Neural progenitor cell (in vitro differentiated cells): ENCODE measurements around the gene BIRC6. TPM values are rescaled to one million over a fixed set of nuclear protein-coding genes. Genes with fewer than 3 reads are reported as not detected.

ENCODE experiments used
- DNase-seq: peaks from one replicate; pipeline ENCODE4 v3.0.0-alpha.2; 2016; ENCODE audit warnings: low spot score
- H2AFZ ChIP-seq: fragments of 200-600 bp; sonication (generic); replicated peaks from 2 replicates; pipeline ENCODE4 v1.6.1; 2016; ENCODE audit warnings: antibody characterized with exemption
- H3F3A ChIP-seq: fragments of 200-600 bp; sonication (generic); 2 replicates; pipeline ENCODE4 v1.6.1; 2016; ENCODE audit warnings: antibody characterized with exemption, low read depth
- H3K27ac ChIP-seq: fragments of 200-600 bp; sonication (generic); 2 replicates; pipeline ENCODE4 v1.5.1; 2016; ENCODE audit warnings: mild to moderate bottlenecking
- H3K27me3 ChIP-seq: fragments of 200-600 bp; sonication (generic); 2 replicates; pipeline ENCODE4 v1.6.1; 2016; ENCODE audit warnings: mild to moderate bottlenecking, moderate library complexity
- H3K36me3 ChIP-seq: fragments of 200-600 bp; sonication (generic); 2 replicates; pipeline ENCODE4 v1.5.1; 2016
- H3K4me1 ChIP-seq: fragments of 200-600 bp; sonication (generic); 2 replicates; pipeline ENCODE4 v1.6.1; 2016; ENCODE audit warnings: mixed run types
- H3K4me2 ChIP-seq: fragments of 200-600 bp; sonication (generic); 2 replicates; pipeline ENCODE4 v1.6.1; 2016
- H3K4me3 ChIP-seq: fragments of 200-600 bp; sonication (generic); 2 replicates; pipeline ENCODE4 v1.5.1; 2016
- H3K79me2 ChIP-seq: fragments of 200-600 bp; sonication (generic); 2 replicates; pipeline ENCODE4 v1.6.1; 2016; ENCODE audit warnings: low read depth
- H3K9ac ChIP-seq: fragments of 200-600 bp; sonication (generic); 2 replicates; pipeline ENCODE4 v1.6.1; 2016
- H3K9me3 ChIP-seq: fragments of 200-600 bp; sonication (generic); 2 replicates; pipeline ENCODE4 v1.5.1; 2016; ENCODE audit warnings: low read depth
- H4K20me1 ChIP-seq: fragments of 200-600 bp; sonication (generic); 2 replicates; pipeline ENCODE4 v1.6.1; 2016; ENCODE audit warnings: low read depth
- H3K27ac Mint-ChIP-seq: 3 replicates; pipeline ENCODE4 v1.8.0; 2021; ENCODE audit warnings: mixed read lengths
- H3K27me3 Mint-ChIP-seq: 2 replicates; pipeline ENCODE4 v1.8.0; 2022; ENCODE audit warnings: low read depth, mild to moderate bottlenecking, inconsistent platforms, moderate library complexity, mixed read lengths; ENCODE audit not compliant: insufficient read depth
- H3K36me3 Mint-ChIP-seq: 3 replicates; pipeline ENCODE4 v1.8.0; 2021; ENCODE audit warnings: mixed read lengths
- H3K4me1 Mint-ChIP-seq: 3 replicates; pipeline ENCODE4 v1.8.0; 2021; ENCODE audit warnings: mixed read lengths
- H3K4me3 Mint-ChIP-seq: 3 replicates; pipeline ENCODE4 v1.8.0; 2021; ENCODE audit warnings: mild to moderate bottlenecking, moderate library complexity, mixed read lengths
- H3K9me3 Mint-ChIP-seq: 3 replicates; pipeline ENCODE4 v1.8.0; 2020; ENCODE audit warnings: mixed read lengths
- EZH2 ChIP-seq: fragments of 200-600 bp; sonication (generic); IDR thresholded peaks from 2 replicates; pipeline ENCODE4 v1.6.1; 2017; ENCODE audit warnings: antibody characterized with exemption, mild to moderate bottlenecking, moderate library complexity
- EZH2phosphoT487 ChIP-seq: fragments of 200-600 bp; sonication (generic); IDR thresholded peaks from 2 replicates; pipeline ENCODE4 v1.6.1; 2017; ENCODE audit warnings: antibody characterized with exemption
- total RNA-seq: library from RNA; depleted of rRNA; stranded (reverse); fragments of >200 nt; gene quantifications from 2 replicates; pipeline ENCODE4 v1.2.3, GENCODE V29; 2015; ENCODE audit warnings: low replicate concordance
- TF ChIP-seq, protein P1 (sequence below): fragments of 200-600 bp; sonication (generic); IDR thresholded peaks from 2 replicates; pipeline ENCODE4 v1.5.1; 2017; ENCODE audit warnings: antibody characterized with exemption, mild to moderate bottlenecking

Gene BIRC6
- total RNA-seq, 1 donor from 2014 or later: 105 TPM

GRCh38 chr2:32572737-32573136, 215.9 kb downstream of the BIRC6 start:
- no peak overlapping the region for H3K27ac ChIP-seq
- H3K4me1 ChIP-seq: no peaks in the 10 kb centered on the region
- Mint-ChIP-seq H3K4me1 (no peaks in the 10 kb centered on the region), H3K36me3 (peaks cover 14% of the 10 kb centered on the region), H3K4me3 (no peak overlapping the region), H3K27ac (no peak overlapping the region), H3K27me3 (peaks cover 5% of the 10 kb centered on the region), H3K9me3 (no peaks in the 10 kb centered on the region)
- no peaks in the 10 kb centered on the region for H3K9me3 ChIP-seq
- H4K20me1 ChIP-seq: no peaks in the 10 kb centered on the region
- H3F3A ChIP-seq: no peaks in the 10 kb centered on the region
- no peak overlapping the region for H2AFZ ChIP-seq
- H3K4me2 ChIP-seq: no peak overlapping the region
- DNase-seq: no peak
- no peaks in the 10 kb centered on the region for H3K27me3 ChIP-seq
- no peak for TF ChIP-seq EZH2
- TF ChIP-seq EZH2phosphoT487: no peak
- TF ChIP-seq, protein P1, sequence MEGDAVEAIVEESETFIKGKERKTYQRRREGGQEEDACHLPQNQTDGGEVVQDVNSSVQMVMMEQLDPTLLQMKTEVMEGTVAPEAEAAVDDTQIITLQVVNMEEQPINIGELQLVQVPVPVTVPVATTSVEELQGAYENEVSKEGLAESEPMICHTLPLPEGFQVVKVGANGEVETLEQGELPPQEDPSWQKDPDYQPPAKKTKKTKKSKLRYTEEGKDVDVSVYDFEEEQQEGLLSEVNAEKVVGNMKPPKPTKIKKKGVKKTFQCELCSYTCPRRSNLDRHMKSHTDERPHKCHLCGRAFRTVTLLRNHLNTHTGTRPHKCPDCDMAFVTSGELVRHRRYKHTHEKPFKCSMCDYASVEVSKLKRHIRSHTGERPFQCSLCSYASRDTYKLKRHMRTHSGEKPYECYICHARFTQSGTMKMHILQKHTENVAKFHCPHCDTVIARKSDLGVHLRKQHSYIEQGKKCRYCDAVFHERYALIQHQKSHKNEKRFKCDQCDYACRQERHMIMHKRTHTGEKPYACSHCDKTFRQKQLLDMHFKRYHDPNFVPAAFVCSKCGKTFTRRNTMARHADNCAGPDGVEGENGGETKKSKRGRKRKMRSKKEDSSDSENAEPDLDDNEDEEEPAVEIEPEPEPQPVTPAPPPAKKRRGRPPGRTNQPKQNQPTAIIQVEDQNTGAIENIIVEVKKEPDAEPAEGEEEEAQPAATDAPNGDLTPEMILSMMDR: no peak
- H3K9ac ChIP-seq: no peak overlapping the region
- H3K79me2 ChIP-seq: no peaks in the 10 kb centered on the region
- no peaks in the 10 kb centered on the region for H3K36me3 ChIP-seq
- no peak overlapping the region for H3K4me3 ChIP-seq

GRCh38 chr2:32591669-32592463, 235.0 kb downstream of the BIRC6 start:
- Histone ChIP-seq H3K36me3 (no peaks in the 10 kb centered on the region), H4K20me1 (no peaks in the 10 kb centered on the region), H3K79me2 (no peaks in the 10 kb centered on the region), H3K4me1 (no peaks in the 10 kb centered on the region), H3K27me3 (no peaks in the 10 kb centered on the region), H2AFZ (no peak overlapping the region), H3F3A (no peaks in the 10 kb centered on the region), H3K4me3 (no peak overlapping the region), H3K27ac (no peak overlapping the region), H3K4me2 (no peak overlapping the region), H3K9me3 (no peaks in the 10 kb centered on the region), H3K9ac (no peak overlapping the region)
- Mint-ChIP-seq H3K4me1 (peaks cover 7% of the 10 kb centered on the region), H3K4me3 (no peak overlapping the region), H3K27ac (no peak overlapping the region), H3K27me3 (no peaks in the 10 kb centered on the region), H3K9me3 (no peaks in the 10 kb centered on the region), H3K36me3 (peaks cover 11% of the 10 kb centered on the region)
- no peak for DNase-seq
- TF ChIP-seq, protein P1: no peak
- TF ChIP-seq EZH2phosphoT487: no peak

GRCh38 chr2:32594573-32594972, 237.8 kb downstream of the BIRC6 start:
- no peaks in the 10 kb centered on the region for H3K79me2 ChIP-seq
- Mint-ChIP-seq H3K36me3 (peaks cover 10% of the 10 kb centered on the region), H3K4me3 (no peak overlapping the region), H3K27me3 (no peaks in the 10 kb centered on the region), H3K27ac (no peak overlapping the region), H3K9me3 (no peaks in the 10 kb centered on the region), H3K4me1 (peaks cover 7% of the 10 kb centered on the region)
- no peaks in the 10 kb centered on the region for H3F3A ChIP-seq
- TF ChIP-seq EZH2phosphoT487 (no peak), EZH2 (no peak)
- TF ChIP-seq, protein P1: no peak
- no peak for DNase-seq
- H4K20me1 ChIP-seq: no peaks in the 10 kb centered on the region
- no peak overlapping the region for H3K9ac ChIP-seq
- H3K36me3 ChIP-seq: peaks cover 5% of the 10 kb centered on the region
- H3K4me3 ChIP-seq: no peak overlapping the region
- H3K9me3 ChIP-seq: no peaks in the 10 kb centered on the region
- no peak overlapping the region for H3K27ac ChIP-seq
- no peaks in the 10 kb centered on the region for H3K27me3 ChIP-seq
- H3K4me2 ChIP-seq: no peak overlapping the region
- H2AFZ ChIP-seq: no peak overlapping the region
- no peaks in the 10 kb centered on the region for H3K4me1 ChIP-seq
